HG03045 (cell line): ENCODE measurements around the gene ERC1.

ENCODE experiments used
- ATAC-seq: cut with Tn5 transposase; IDR thresholded peaks from one replicate; pipeline ENCODE4 v1.9.1; 2021; ENCODE audit warnings: mild to moderate bottlenecking, moderate library complexity; ENCODE audit not compliant: unreplicated experiment

Gene ERC1

DNA sequence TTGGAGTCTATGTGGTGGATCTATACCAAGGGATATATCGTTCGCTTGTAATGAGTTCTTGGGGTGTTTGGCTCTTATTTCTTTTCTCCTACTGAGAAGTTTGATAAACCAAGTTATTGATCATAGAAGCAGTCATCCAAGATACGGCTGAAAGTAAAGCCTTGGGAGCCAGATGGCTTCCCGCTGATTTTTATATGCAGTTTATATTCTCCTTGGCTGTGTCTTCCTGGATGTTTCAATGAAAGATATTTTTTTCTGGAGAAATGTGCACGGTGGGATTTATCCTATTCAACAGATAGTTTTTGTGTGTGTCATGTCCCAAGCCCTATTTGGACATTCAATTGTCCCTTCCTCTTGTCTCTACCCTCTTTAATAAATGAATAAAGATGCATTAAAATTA, 289.0 kb downstream of the ERC1 start:
- ATAC-seq = no peak

DNA sequence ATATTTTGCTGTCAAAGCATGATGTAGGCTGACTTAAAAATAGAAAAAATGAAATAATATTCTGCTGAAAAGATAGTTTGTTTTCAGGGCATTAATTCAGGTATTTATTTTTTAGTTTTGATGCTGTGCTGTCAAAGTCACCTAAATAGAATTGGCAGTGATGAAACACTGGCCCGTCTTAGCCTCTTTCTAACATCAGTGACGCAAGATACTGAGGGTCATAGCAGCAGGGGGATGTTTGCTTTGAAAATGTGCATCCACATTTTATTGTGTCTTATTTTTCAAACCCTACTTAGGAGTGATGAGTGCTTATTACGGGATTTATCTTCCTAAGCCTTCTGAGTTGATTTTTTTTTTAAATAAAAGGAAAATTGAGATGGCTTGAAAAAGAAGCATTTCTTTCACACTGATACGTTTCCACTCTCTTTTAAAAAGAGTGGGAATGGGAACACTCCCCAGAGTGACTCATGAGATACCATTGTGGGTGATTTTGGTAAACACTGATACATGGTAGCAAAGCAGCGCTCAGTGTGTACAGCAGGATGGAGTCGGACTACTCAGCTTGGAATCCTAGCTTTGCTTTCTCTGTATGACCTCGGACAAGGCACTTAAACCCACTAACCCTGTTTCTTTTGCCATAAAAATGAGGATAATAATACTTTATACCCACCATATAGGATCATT, 290.8 kb downstream of the ERC1 start:
- no peak for ATAC-seq

DNA sequence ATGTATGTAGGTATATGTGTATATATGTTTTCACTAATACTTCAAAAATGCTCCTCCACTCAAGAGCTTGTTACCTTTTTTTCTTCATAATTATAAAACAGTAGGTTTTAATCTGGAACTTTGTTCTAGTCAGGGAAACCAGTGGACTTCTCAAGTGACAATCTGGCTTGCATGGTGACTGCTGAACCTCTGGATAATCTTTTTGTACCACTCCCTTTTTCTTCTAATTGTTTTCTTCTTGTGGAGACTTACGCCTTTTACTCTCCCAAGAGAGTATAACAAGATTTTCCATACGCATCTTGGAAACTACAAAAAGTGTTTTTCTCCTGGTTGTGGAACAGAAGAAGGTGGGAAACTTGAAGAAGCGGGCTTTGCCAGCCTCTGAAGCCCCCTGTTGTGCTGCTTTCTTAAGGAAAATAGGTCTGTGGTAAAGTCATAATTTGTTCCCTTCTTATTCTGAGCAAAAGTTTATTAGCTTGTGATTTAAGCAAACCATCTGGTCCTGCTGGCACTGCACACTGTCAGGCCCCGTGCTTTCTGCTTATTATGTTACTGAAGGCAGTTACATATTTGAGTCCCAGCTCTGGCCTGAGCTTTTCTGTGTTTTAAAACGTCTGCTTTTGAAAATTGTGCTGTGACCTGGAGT, 291.8 kb downstream of the ERC1 start:
- no peak for ATAC-seq

DNA sequence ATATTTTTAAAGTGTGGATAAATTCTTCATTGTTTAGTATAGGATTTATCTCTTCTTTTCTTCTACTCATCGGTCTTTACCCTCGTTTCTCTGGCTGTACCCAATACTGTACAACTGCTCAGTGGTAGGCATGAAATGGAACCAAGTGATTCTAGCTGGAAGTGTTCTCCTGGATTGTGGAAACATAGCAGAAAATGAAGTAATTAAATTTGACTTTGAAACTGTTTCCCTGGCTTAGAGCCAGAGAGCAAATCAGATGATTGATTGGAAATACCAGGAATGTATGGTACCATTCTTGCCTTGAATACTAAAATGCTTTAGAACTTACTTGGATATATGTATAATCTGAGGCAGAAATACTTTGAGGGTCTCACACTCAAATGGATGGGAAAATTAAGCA, 292.3 kb downstream of the ERC1 start:
- ATAC-seq = no peak

DNA sequence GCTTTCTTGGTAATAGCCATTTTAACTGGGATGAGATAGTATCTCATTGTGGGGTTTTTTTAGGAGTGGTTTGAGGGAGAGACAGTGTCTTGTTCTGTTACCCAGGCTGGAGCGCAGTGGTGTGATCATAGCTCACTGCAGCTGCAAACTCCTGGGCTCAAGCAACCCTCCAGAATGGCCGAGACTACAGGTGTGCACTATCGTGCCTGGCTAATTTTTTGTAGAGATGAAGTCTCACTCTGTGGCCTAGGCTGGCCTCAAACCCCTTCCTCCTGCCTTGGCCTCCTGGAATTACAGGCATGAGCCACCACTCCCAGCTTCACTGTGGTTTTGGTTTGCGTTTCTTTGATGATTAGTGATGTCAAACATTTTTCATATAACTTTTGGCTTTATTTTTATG, 293.6 kb downstream of the ERC1 start:
- no peak for ATAC-seq

DNA sequence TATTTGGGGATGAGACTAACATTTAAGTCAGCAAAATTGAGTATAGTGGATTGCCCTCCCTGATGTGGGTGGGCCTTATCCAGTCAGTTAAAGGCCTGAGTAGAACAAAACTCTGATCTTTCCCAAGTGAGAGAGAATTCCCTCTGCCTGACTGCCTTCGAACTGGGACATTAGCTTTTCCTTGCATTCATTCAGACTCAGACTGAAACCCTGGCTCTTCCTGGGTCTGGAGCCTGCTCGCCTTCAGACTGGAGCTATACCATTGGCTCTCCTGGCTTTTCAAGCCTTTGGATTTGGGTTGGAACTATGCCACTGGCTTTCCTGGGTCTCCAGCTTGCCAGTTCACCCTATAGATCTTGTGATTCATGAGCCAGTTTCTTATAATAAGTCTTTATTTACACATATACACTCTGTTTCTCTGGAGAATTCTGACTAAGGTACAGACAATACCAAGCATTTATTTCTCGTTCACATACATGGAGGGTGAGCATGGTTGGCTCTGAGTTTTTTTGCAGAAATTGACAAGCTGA, 296.5 kb downstream of the ERC1 start:
- ATAC-seq = no peak

DNA sequence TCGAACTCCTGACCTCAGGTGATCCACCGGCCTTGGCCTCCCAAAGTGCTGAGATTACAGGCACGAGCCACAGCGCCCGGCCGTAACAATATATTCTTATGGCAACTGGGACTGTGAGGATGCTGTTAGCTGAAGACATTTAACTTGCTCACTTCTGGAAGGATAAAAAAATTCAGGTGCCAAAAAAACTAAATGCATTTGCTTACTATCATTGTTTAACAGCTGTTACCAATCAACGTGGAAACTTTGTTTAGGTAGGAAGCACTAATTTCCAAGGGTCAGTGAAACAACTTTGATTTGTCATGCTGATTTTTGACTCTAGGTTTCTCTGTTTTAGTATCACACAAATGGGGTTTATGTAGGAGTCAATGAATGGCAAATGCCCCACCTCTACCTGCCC, 297.3 kb downstream of the ERC1 start:
- no peak for ATAC-seq

DNA sequence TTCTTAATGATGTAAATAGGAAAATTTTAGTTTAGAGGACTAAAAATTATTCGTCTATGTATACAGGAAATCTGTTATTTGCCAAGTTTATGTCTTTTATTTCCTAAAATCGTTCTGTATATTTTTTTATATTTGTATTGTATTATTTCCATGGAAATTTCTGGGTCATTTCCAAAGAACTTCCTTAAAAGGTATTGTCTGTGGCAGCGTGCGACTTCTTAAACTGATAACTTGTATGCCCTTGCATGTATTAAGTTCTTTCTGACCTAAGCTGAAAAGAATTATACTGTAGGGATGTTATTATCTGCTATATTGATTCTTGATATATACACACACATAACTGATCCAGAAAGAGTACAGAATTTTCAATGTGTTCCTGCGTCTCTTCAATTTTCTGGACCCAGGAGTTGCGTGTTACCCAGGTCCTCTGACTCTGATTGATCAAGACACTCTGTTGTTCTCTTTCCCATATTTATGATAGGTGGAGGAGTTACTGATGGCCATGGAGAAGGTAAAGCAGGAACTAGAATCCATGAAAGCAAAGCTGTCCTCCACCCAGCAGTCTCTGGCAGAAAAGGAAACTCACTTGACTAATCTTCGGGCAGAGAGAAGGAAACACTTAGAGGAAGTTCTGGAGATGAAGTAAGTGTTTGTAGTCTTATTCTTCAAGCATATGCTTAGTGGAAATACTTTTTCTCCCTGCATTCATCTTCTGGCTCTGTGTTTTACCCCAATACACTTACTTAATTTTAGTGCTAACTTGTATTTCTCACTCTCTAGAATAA, 298.5 kb downstream of the ERC1 start:
- ATAC-seq = no peak

DNA sequence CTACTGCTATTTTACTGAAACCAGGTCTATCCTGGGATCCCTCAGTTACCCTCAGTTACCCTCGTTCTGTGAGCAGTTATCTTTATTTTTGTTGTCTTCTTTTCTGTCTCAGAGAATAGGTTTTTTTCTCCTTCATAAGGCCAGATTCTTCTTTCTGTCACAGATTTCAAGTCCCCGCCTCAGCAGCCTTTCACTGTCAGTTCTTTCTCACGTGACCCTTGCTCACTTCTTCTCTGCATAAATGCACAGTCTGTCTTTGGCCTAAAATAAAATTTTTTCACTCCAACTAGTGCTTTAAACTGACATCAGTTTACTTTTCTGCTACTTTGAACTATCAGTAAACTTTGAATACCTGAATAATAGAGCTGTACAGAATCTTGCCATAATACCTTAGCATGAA, 299.7 kb downstream of the ERC1 start:
- no peak for ATAC-seq

DNA sequence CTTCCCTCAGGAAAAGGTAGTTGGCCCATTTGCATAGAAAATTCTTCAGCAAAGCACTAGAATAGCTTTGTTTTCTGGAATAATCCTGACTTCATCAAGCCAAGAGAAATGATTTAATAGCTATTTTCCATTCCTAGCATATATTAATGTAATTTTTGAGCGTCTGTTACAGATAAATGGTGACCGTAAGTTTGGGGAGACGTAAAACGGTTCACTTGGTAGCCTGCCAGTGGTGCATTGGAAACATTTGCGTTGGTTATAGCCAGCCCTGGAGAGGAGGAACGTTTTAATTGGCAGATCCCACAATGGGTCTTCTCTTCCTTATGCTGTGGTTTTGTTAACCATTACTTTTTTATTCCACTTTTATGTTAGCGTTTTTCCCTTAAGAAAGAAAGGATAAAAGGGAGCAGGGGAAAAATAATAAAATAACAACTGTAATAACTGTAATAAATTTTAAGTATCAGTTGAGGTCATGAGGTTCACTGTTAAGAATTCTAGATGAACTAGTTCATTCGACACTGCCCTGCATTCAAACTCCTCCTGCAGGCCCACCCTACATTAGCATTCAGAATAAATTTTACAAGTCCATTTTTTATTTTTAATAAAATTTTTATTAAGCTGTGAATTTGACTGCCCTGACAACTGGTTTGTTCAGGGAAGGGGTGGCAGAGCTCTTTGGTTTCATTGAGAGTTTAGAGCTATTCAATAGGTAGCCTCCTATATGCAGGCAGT, 300.7 kb downstream of the ERC1 start:
- ATAC-seq = no peak

DNA sequence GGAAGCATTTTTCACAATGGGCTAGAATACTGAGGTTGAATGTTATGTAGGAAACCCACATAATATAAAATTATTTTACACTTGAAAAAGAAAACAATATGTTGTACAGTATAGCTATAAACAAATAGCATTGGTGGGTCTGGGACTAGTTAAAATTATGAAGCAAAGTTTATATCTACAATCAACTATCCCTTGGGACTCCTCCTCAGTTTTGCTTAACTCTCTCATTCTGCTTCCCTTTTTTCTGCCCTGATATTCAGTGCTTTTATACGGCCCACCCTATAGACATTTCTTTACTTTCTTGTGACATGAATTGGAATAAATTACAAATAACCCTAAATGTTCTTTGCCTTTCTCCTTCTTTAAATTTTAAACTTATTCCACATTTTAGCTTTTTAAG, 302.9 kb downstream of the ERC1 start:
- ATAC-seq = no peak

DNA sequence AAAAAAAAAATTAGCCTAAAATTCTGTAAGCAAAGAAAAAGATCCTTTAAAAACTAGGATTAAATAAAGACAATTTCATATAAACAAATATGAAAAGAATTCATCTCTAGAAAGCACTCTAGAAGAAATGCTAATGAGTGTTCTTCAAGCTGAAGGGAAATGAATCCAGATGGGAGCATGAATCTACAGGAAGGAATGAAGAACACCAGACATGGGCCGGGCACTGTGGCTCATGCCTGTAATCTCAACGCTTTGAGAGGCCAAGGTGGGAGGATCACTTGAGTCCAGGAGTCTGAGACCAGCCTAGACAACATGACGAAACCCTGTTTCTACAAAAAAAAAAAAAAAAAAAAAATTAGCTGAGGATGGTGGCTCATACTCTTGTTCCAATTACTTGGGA, 306.2 kb downstream of the ERC1 start:
- ATAC-seq = no peak

DNA sequence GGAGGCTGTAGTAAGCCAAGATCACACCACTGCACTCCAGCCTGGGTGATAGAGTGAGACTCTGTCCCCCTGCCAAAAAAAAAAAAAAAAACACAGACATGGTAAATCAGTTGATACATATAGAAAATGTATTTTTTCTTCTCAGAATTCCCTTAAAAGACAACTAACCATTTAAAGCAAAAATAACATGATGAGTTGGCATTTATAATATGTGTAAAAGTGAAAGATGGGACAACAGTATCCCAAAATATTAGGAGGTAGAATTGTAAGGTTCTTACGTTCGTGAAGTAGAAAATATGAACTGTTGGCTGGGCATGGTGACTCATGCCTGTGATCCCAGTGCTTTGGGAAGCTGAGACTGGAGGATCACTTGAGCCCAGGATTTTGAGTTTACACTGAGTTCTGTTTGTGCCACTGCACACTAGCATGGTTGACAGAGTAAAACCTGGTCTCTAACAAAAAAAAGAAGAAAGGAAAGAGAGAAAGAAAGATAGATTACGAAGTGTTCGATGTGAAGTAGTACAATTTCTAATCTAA, 306.7 kb downstream of the ERC1 start:
- ATAC-seq = no peak

DNA sequence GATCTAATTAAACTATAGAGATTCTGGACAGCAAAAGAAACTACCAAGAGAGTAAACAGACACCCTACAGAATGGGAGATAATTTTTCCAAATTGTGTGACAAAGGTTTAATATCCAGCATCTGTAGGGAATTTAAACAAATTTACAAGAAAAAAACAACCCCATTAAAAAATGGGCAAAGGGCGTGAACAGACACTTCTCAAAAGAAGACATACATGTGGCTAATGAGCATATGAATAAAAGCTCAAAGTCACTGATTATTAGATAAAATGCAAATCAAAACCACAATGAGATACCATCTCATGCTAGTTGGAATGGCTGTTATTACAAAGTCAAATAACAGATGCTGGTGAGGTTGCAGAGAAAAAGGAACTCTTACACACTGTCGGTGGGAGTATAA, 309.4 kb downstream of the ERC1 start:
- ATAC-seq = no peak

DNA sequence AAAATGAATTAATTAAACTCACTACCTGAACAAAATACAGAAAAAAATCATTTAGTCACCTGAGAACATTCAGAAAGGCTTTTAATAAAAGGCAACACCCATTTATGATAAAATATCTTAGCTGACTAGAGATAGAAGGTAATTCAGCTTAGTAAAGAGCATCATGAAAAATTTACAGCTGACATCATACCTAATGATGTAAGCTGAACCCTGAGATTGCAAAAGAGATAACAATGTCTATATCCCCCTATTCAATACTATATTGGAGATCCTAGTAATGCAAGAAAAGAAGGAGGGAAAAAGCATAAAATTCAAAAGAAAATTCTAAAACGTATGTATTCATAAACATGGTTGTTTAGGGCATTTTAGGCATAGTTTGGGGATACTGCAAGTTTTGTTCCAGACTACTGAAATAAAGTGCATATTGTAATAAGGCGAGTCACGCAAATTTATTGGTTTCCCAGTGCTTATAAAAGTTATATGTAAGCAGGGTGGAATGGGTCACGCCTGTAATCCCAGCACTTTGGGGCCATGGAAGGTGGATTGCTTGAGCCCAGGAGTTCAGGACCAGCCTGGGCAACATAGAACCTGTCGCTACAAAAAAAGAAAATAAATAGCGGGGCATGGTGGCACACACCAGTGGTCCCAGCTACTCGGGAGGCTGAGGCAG, 311.3 kb downstream of the ERC1 start:
- ATAC-seq = no peak

DNA sequence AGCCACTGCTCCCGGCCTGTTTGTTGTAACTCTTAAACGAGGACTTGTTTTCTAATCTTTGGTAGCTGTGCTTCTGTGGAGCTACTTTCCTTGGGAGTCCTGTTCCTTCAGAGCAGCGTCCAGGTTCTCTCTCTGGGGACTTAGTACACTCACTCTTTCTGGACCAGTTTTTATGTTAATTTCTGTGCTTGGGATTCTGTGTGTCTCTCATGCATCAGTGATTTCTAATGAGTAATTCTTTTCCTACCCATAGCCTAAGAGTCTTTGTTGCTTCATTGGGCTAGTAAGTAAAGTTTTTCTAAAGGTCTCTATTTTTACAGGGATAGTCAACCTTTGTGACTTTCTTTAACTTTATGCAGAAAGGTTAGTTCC, 314.0 kb downstream of the ERC1 start:
- no peak for ATAC-seq

DNA sequence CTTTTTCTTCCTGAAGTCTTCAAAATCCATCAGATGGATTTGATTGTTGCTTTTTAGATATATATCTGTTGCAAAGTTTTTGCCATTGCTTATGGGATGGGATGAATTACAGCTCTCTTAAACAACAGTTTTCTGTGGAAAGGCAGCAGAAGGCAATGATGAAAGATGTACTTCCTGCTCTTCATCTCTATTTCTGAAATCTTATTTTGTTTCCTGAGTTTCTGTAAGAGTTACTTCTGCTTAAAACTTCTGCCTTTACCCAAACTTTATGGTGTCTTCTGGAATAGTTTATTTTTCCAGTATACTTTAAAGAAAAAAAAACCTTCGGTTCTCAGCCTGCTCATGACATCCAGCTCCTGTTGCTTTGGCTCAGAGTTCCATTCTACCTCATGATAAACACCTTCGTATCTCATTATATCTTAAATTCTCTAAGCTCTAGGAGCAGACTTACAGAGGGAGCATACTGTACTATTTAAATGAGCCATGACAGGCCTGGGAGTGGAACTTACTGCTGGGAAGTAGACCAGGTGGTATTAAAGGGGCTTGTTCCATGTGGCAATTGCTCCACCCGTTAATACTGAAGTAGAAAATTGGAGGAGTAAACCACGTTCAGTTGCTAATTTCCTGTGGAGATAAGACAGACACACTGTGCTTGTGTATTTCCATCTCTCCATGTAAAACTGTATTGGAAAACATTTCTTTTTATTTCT, 314.9 kb downstream of the ERC1 start:
- no peak for ATAC-seq

DNA sequence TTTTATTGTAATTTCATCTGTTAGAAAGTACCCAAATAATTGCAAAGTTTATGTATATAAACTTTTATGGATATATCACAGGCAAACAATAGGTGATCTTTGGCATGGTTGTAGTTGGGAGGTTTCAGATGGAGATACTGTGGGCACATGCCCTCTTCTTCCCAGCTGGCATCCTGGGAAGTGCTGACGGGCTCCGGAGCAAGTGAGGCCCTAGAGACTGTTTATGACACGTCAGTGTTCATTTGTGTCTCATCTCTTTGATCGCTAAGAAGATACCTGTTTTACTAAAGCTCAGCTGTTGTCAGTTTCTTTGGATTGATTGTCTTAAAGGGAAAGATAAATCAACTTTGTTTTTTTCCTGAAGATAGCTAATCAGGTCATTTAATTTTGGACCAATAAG, 315.8 kb downstream of the ERC1 start:
- no peak for ATAC-seq

DNA sequence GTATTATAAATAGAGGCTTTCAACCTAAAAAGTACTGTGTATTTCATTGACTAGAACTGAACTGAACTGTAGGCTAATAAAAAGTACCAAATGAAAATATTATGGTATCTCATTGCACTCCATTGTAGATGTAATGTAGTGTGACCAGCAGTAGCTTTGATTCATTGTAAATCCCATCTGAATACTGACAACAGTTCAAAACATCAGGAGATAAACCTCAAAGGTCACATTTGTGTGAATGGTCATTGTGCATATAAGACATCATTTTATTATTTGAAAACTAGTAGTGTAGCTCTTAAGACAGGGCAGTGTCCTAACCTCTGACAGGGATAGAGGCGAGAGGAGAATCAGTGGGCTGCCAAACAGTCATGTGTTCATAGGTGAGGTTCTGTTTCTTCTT, 316.8 kb downstream of the ERC1 start:
- ATAC-seq = no peak

DNA sequence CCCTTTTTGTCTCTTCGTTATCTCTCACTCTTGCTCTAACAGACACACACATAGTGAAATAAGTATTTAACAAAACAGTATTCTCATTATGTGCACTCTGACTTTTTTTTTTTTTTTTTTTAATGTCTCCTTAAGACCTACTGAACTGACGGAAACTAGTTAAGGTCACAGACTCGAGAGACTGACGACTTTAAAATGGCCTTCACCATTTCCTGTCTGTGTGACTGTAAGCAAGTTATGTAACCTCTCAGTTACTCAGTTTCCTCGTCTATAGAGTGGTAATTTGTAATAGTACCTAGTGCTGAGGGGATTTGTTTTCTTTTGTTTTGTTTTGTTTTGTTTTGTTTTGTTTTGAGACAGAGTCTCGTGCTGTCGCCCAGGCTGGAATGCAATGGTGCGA, 318.6 kb downstream of the ERC1 start:
- no peak for ATAC-seq
